ENCODE results near the gene NCOR1. TPM values are rescaled to one million over a fixed set of nuclear protein-coding genes. Genes with fewer than 3 reads are reported as not detected.

NCOR1 gene
- total and polyA plus RNA-seq, 10 of the 15 experiments (the other 5 are each of a cell fraction or from before 2014, with no cell fraction given) = 34.5 to 135 (median 82.9) TPM

DNA sequence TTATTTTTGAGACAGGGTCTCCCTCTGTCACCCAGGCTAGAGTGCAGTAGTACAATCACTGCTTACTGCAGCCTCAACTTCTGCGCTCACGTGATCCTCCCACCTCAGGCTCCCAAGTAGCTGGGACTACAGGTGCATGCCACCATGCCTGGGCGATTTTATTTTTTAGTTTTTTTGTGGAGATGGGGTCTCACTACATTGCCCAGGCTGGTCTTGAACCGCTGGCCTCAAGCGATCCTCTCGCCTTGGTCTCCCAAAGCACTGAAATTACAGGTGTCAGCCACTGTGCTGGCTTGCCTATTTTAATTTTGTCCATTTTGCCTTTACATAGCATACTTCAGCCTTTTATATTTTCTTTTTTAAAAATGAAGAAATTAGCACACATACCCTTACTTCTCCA is 164.5 kb downstream of the NCOR1 start:
- Histone ChIP-seq H4K20me1 (ENCODE audit: control insufficient read depth, insufficient read depth) (no peaks in the 10 kb centered on the region), H2AFZ (ENCODE audit: control insufficient read depth, low read depth, low read length) (no peak overlapping the region), H3K4me2 (ENCODE audit: control insufficient read depth, insufficient read depth) (no peak overlapping the region), H3K27me3 (replicated peaks in 1 of 2; ENCODE audit: control insufficient read depth in 2 of 2, insufficient read depth in 2 of 2, low read length in 1 of 2) (no peaks in the 10 kb centered on the region), H3K9me3 (replicated peaks; ENCODE audit: control insufficient read depth, insufficient read depth, low read length) (no peaks in the 10 kb centered on the region), H3K79me2 (ENCODE audit: control insufficient read depth, insufficient read depth, low read length) (no peaks in the 10 kb centered on the region), H3K36me3 (ENCODE audit: control insufficient read depth in 2 of 2, insufficient read depth in 2 of 2, low read length in 1 of 2) (peaks cover 6 to 34% of the 10 kb centered on the region in 2 experiments), H3K4me3 (no peak overlapping the region), H3K9ac (ENCODE audit: control insufficient read depth, insufficient read depth, low read length) (no peak overlapping the region), H3K27ac (ENCODE audit: control insufficient read depth, insufficient read depth) (no peak overlapping the region), H3K4me1 (ENCODE audit: control insufficient read depth, insufficient read depth, low read length) (no peaks in the 10 kb centered on the region)
- ChIA-PET CTCF (no interaction called here), RAD21 (ENCODE audit: unreplicated experiment) (no interaction called here), POLR2A (no interaction called here), SMC1A (ENCODE audit: uncharacterized antibody, unreplicated experiment) (interaction anchor here (0.6 kb wide), 1 partner anchor 148 kb away, joined by 3 read pairs; no protein-coding TSS in a partner anchor)
- intact Hi-C loops (cut with micrococcal nuclease; ENCODE audit: unreplicated experiment) (no loop called here), in situ Hi-C loops (cut with MboI) (no loop called here)
- FAIRE-seq (no peak), ATAC-seq (no peak), DNase-seq (ENCODE audit: low read depth, low spot score) (no peak)
- no peak for TF ChIP-seq CBFB (IDR thresholded peaks at IDR 0.05; ENCODE audit: low read depth)
- TF ChIP-seq RCOR1 (conservative IDR thresholded peaks at IDR 0.05; ENCODE audit: low read depth, low read length) = no peak
- TF ChIP-seq, protein P1, sequence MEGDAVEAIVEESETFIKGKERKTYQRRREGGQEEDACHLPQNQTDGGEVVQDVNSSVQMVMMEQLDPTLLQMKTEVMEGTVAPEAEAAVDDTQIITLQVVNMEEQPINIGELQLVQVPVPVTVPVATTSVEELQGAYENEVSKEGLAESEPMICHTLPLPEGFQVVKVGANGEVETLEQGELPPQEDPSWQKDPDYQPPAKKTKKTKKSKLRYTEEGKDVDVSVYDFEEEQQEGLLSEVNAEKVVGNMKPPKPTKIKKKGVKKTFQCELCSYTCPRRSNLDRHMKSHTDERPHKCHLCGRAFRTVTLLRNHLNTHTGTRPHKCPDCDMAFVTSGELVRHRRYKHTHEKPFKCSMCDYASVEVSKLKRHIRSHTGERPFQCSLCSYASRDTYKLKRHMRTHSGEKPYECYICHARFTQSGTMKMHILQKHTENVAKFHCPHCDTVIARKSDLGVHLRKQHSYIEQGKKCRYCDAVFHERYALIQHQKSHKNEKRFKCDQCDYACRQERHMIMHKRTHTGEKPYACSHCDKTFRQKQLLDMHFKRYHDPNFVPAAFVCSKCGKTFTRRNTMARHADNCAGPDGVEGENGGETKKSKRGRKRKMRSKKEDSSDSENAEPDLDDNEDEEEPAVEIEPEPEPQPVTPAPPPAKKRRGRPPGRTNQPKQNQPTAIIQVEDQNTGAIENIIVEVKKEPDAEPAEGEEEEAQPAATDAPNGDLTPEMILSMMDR (IDR thresholded peaks at IDR 0.05 in 2 of 3, conservative IDR thresholded peaks at IDR 0.05 in 1 of 3; ENCODE audit: control insufficient read depth in 2 of 3, extremely low read depth in 1 of 3, insufficient read depth in 1 of 3, low read depth in 3 of 3, low read length in 3 of 3) = no peak
- no peak for TF ChIP-seq NR2C1 (IDR thresholded peaks at IDR 0.05)
- no peak for TF ChIP-seq TAF1 (IDR thresholded peaks at IDR 0.05; ENCODE audit: borderline replicate concordance, low read depth, low read length)
- no TSS peak for BruUV-seq (replicated peaks)
- 98% methylated on average over 6 of the region's 6 CpGs for WGBS (ENCODE audit: insufficient coverage, insufficient replicate concordance, low lambda C conversion rate, missing lambda C conversion rate)

DNA sequence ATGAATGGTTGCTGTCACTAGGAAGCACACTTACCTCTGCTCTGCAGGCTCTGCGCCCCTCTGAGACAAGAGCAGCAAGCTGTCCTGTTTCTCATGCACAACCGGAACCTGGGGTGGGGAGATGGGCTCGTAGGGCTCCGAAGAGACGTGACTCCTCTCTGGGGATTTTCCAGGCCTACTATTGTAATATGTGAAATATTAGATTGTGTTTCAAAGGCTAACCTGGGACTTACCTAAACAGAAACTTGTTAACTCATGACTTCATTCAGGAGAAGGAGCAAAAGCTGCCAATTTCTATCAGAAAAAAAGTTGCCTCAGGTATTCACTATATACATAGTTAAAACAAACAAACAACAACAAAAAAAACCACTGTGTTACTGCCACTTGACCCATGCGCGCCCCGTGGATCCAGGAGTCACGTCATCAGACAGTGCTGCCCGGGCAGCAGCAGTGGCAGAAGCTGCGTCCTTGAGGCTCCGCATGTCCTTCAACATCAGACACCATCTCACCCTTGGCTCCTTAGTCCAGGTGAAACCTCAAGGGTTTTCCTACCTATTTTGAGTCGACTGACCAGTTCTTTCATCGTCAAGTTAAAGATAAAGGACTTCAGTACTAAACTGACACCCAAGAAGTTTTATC is 166.4 kb downstream of the NCOR1 start:
- no peak overlapping the region for H3K9ac ChIP-seq (ENCODE audit: control insufficient read depth, insufficient read depth, low read length)
- FAIRE-seq (no peak), ATAC-seq (no peak), DNase-seq (ENCODE audit: low read depth, low spot score) (no peak)
- no peaks in the 10 kb centered on the region for H3K79me2 ChIP-seq (ENCODE audit: control insufficient read depth, insufficient read depth, low read length)
- ChIA-PET POLR2A (no interaction called here), RAD21 (ENCODE audit: unreplicated experiment) (no interaction called here), CTCF (no interaction called here), SMC1A (ENCODE audit: uncharacterized antibody, unreplicated experiment) (no interaction called here)
- H3K27me3 ChIP-seq (replicated peaks in 1 of 2; ENCODE audit: control insufficient read depth in 2 of 2, insufficient read depth in 2 of 2, low read length in 1 of 2) = no peaks in the 10 kb centered on the region
- peaks cover 8 to 26% of the 10 kb centered on the region in 2 experiments for H3K36me3 ChIP-seq (ENCODE audit: control insufficient read depth in 2 of 2, insufficient read depth in 2 of 2, low read length in 1 of 2)
- TF ChIP-seq SP1 (IDR thresholded peaks at IDR 0.05; ENCODE audit: low read depth, low read length) (no peak), ZSCAN29 (IDR thresholded peaks at IDR 0.05) (no peak), KAT2A (conservative IDR thresholded peaks at IDR 0.05; ENCODE audit: control insufficient read depth, low read depth, low read length) (no peak)
- TF ChIP-seq, protein P2, sequence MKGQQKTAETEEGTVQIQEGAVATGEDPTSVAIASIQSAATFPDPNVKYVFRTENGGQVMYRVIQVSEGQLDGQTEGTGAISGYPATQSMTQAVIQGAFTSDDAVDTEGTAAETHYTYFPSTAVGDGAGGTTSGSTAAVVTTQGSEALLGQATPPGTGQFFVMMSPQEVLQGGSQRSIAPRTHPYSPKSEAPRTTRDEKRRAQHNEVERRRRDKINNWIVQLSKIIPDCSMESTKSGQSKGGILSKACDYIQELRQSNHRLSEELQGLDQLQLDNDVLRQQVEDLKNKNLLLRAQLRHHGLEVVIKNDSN (IDR thresholded peaks at IDR 0.05; ENCODE audit: borderline replicate concordance, extremely low read length, insufficient read depth, low read depth, low read length) = no peak
- TF ChIP-seq, protein P3, sequence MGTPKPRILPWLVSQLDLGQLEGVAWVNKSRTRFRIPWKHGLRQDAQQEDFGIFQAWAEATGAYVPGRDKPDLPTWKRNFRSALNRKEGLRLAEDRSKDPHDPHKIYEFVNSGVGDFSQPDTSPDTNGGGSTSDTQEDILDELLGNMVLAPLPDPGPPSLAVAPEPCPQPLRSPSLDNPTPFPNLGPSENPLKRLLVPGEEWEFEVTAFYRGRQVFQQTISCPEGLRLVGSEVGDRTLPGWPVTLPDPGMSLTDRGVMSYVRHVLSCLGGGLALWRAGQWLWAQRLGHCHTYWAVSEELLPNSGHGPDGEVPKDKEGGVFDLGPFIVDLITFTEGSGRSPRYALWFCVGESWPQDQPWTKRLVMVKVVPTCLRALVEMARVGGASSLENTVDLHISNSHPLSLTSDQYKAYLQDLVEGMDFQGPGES (IDR thresholded peaks at IDR 0.05) = no peak
- TF ChIP-seq, protein P4, sequence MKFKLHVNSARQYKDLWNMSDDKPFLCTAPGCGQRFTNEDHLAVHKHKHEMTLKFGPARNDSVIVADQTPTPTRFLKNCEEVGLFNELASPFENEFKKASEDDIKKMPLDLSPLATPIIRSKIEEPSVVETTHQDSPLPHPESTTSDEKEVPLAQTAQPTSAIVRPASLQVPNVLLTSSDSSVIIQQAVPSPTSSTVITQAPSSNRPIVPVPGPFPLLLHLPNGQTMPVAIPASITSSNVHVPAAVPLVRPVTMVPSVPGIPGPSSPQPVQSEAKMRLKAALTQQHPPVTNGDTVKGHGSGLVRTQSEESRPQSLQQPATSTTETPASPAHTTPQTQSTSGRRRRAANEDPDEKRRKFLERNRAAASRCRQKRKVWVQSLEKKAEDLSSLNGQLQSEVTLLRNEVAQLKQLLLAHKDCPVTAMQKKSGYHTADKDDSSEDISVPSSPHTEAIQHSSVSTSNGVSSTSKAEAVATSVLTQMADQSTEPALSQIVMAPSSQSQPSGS (IDR thresholded peaks at IDR 0.05; ENCODE audit: low read length) = no peak
- H3K4me3 ChIP-seq = no peak overlapping the region
- no peaks in the 10 kb centered on the region for H3K9me3 ChIP-seq (replicated peaks; ENCODE audit: control insufficient read depth, insufficient read depth, low read length)
- H3K4me2 ChIP-seq (ENCODE audit: control insufficient read depth, insufficient read depth) = no peak overlapping the region
- no peak overlapping the region for H3K27ac ChIP-seq (ENCODE audit: control insufficient read depth, insufficient read depth)
- no peak overlapping the region for H2AFZ ChIP-seq (ENCODE audit: control insufficient read depth, low read depth, low read length)
- H4K20me1 ChIP-seq (ENCODE audit: control insufficient read depth, insufficient read depth) = no peaks in the 10 kb centered on the region
- H3K4me1 ChIP-seq (ENCODE audit: control insufficient read depth, insufficient read depth, low read length) = no peaks in the 10 kb centered on the region
- intact Hi-C loops (cut with micrococcal nuclease; ENCODE audit: unreplicated experiment) (no loop called here), in situ Hi-C loops (cut with MboI) (no loop called here)
- BruUV-seq (replicated peaks) = no TSS peak
- over 99% methylated on average over 14 of the region's 14 CpGs for WGBS (ENCODE audit: insufficient coverage, insufficient replicate concordance, low lambda C conversion rate, missing lambda C conversion rate)

Data from GM12878 (cell line).